ENCODE measurements around the gene ABI3. TPM values are rescaled to one million over a fixed set of nuclear protein-coding genes. Genes with fewer than 3 reads are reported as not detected.

Gene ABI3
- total RNA-seq, 1 experiment from 2014 or later: not detected

GRCh38 chr17:49190932-49191331, 19.6 kb upstream of the ABI3 start:
- peaks cover 14% of the 10 kb centered on the region for H3K4me1 ChIP-seq (ENCODE audit: control insufficient read depth, insufficient read depth, low read length)
- no peaks in the 10 kb centered on the region for H3K9me3 ChIP-seq (ENCODE audit: control insufficient read depth, insufficient read depth, low read depth, low read length)
- ATAC-seq (no peak), DNase-seq (ENCODE audit: low read depth, low spot score) (no peak)
- no peak for TF ChIP-seq REST (IDR thresholded peaks at IDR 0.05; ENCODE audit: insufficient read depth in 1 of 2, low read depth in 2 of 2, low read length in 1 of 2)
- TF ChIP-seq SIN3A (IDR thresholded peaks at IDR 0.05; ENCODE audit: borderline replicate concordance, insufficient read depth, low read depth, low read length): no peak
- TF ChIP-seq, protein P1, sequence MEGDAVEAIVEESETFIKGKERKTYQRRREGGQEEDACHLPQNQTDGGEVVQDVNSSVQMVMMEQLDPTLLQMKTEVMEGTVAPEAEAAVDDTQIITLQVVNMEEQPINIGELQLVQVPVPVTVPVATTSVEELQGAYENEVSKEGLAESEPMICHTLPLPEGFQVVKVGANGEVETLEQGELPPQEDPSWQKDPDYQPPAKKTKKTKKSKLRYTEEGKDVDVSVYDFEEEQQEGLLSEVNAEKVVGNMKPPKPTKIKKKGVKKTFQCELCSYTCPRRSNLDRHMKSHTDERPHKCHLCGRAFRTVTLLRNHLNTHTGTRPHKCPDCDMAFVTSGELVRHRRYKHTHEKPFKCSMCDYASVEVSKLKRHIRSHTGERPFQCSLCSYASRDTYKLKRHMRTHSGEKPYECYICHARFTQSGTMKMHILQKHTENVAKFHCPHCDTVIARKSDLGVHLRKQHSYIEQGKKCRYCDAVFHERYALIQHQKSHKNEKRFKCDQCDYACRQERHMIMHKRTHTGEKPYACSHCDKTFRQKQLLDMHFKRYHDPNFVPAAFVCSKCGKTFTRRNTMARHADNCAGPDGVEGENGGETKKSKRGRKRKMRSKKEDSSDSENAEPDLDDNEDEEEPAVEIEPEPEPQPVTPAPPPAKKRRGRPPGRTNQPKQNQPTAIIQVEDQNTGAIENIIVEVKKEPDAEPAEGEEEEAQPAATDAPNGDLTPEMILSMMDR (IDR thresholded peaks at IDR 0.05): no peak
- no peak for TF ChIP-seq TCF7L2 (IDR thresholded peaks at IDR 0.05; ENCODE audit: low read depth, low read length)
- no peak for TF ChIP-seq POLR2AphosphoS5 (IDR thresholded peaks at IDR 0.05; ENCODE audit: low read depth, low read length)
- in situ Hi-C loops (cut with HindIII; ENCODE audit: low pct_unique_long_range_greater_than_20kb, low sequenced_read_pairs) (no loop called here), intact Hi-C loops (cut with micrococcal nuclease; ENCODE audit: unreplicated experiment) (no loop called here)
- ChIA-PET POLR2A (interaction anchor here (1.1 kb wide), 1 partner anchor 11 kb away, joined by 4 read pairs; no protein-coding TSS in a partner anchor), CTCF (interaction anchor here (0.6 to 1.2 kb wide), 2 partner anchors 11 to 207 kb away, joined by 3 to 5 read pairs; no protein-coding TSS in a partner anchor)
- H3K36me3 ChIP-seq (ENCODE audit: control insufficient read depth, insufficient read depth, low read length): no peaks in the 10 kb centered on the region
- H3K27ac ChIP-seq (ENCODE audit: low read length): peak overlapping the region; percentile 18; the same call in 1 of the 2 replicates
- H3K4me3 ChIP-seq (ENCODE audit: low read depth in 2 of 2, low read length in 2 of 2): peak overlapping the region in 1 of 2 experiments; percentile 5; a peak in 1 of 4 replicates
- no peaks in the 10 kb centered on the region for H3K27me3 ChIP-seq (ENCODE audit: control insufficient read depth, insufficient read depth, low read length)
- no TSS peak for BruUV-seq (replicated peaks)

DNA sequence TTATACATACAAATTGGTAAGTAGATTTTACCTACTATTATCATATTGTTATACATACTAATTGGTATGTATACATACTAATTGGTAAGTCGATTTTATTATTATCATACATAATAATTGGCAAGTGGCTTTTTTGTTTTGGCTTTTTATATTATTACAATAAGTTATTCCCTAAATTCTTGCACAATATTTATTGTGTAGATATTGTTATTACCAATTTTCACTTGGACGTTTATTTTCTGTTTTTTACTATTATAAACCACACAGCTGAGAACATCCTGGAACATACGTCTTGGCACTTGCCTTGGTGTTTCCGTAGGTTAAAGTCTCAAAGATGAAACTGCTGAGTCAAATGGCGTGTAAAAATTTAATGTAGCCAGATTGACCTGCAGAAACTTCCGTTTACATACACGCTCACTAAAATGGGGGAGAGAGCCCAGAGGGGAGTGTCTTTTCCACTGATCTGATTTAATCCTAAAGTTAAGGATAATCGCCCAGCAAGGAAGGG, 19.0 kb upstream of the ABI3 start:
- Histone ChIP-seq H3K36me3 (ENCODE audit: control insufficient read depth, insufficient read depth, low read length) (no peaks in the 10 kb centered on the region), H3K4me1 (ENCODE audit: control insufficient read depth, insufficient read depth, low read length) (peaks cover 14% of the 10 kb centered on the region), H3K27ac (ENCODE audit: low read length) (peak overlapping the region; percentile 97), H3K27me3 (ENCODE audit: control insufficient read depth, insufficient read depth, low read length) (no peaks in the 10 kb centered on the region), H3K9me3 (ENCODE audit: control insufficient read depth, insufficient read depth, low read depth, low read length) (no peaks in the 10 kb centered on the region), H3K4me3 (ENCODE audit: low read depth in 2 of 2, low read length in 2 of 2) (peak overlapping the region; percentile 69 to 82)
- ChIA-PET CTCF (interaction anchor here (0.5 to 0.7 kb wide), 3 partner anchors 33 to 370 kb away, joined by 3 to 4 read pairs (median 4); no protein-coding TSS in a partner anchor), POLR2A (interaction anchor here (0.5 to 1.1 kb wide), 2 partner anchors 11 to 38 kb away, joined by 13 read pairs; no protein-coding TSS in a partner anchor)
- ATAC-seq (no peak), DNase-seq (ENCODE audit: low read depth, low spot score) (no peak)
- in situ Hi-C loops (cut with HindIII; ENCODE audit: low pct_unique_long_range_greater_than_20kb, low sequenced_read_pairs): no loop called here
- intact Hi-C loops (cut with micrococcal nuclease; ENCODE audit: unreplicated experiment): no loop called here
- TF ChIP-seq POLR2AphosphoS5 (IDR thresholded peaks at IDR 0.05; ENCODE audit: low read depth, low read length) (no peak), REST (IDR thresholded peaks at IDR 0.05; ENCODE audit: insufficient read depth in 1 of 2, low read depth in 2 of 2, low read length in 1 of 2) (0 out of 4 replicates have a peak, but pooled peaks of 1 of the 2 experiments have one; percentile 17)
- TF ChIP-seq, protein P1 (IDR thresholded peaks at IDR 0.05): no peak
- BruUV-seq (replicated peaks): no TSS peak

Data from Panc1 (cell line).